H9 (cell line): ENCODE data around the gene AKAP1. TPM values are rescaled to one million over a fixed set of nuclear protein-coding genes. Genes with fewer than 3 reads are reported as not detected.

Experiments
- DNase-seq: peaks from one replicate; pipeline ENCODE4 v3.0.0-alpha.2; 2017
- H2AFZ ChIP-seq: one replicate; pipeline ENCODE4 v1.6.1; 2013; ENCODE audit warnings: mild to moderate bottlenecking, low read length, control low read depth, moderate library complexity
- H2AK5ac ChIP-seq: 2 replicates; pipeline ENCODE4 v1.6.1; 2013; ENCODE audit warnings: low read length, control low read depth, mixed read lengths; ENCODE audit not compliant: insufficient read length
- H2BK120ac ChIP-seq: one replicate; pipeline ENCODE4 v1.6.1; 2013; ENCODE audit warnings: low read depth, mild to moderate bottlenecking, low read length, control low read depth, inconsistent platforms; ENCODE audit not compliant: poor library complexity, severe bottlenecking
- H2BK12ac ChIP-seq: 2 replicates; pipeline ENCODE4 v1.6.1; 2013; ENCODE audit warnings: low read length, control low read depth, mixed read lengths, low read depth; ENCODE audit not compliant: insufficient read length
- H2BK15ac ChIP-seq: 2 replicates; pipeline ENCODE4 v1.6.1; 2013; ENCODE audit warnings: low read depth, low read length, control low read depth
- H2BK20ac ChIP-seq: one replicate; pipeline ENCODE4 v1.6.1; 2013; ENCODE audit warnings: low read depth, mild to moderate bottlenecking, low read length, control low read depth, inconsistent platforms; ENCODE audit not compliant: poor library complexity, severe bottlenecking
- H2BK5ac ChIP-seq: 2 replicates; pipeline ENCODE4 v1.6.1; 2013; ENCODE audit warnings: low read length, control low read depth, mixed read lengths; ENCODE audit not compliant: insufficient read length
- H3K14ac ChIP-seq: 2 replicates; pipeline ENCODE4 v1.6.1; 2013; ENCODE audit warnings: low read length, control low read depth; ENCODE audit not compliant: insufficient read depth
- H3K18ac ChIP-seq: 2 replicates; pipeline ENCODE4 v1.6.1; 2013; ENCODE audit warnings: low read depth, mild to moderate bottlenecking, mixed read lengths, low read length, control low read depth; ENCODE audit not compliant: insufficient read length
- H3K23ac ChIP-seq: 2 replicates; pipeline ENCODE4 v1.6.1; 2013; ENCODE audit warnings: low read length, control low read depth, mixed read lengths, low read depth; ENCODE audit not compliant: insufficient read length
- H3K23me2 ChIP-seq: 2 replicates; pipeline ENCODE4 v1.6.1; 2013; ENCODE audit warnings: low read depth, mild to moderate bottlenecking, mixed read lengths, low read length, control low read depth; ENCODE audit not compliant: insufficient read length, poor library complexity, severe bottlenecking
- H3K27ac ChIP-seq: 2 replicates; pipeline ENCODE4 v1.5.1; 2013; ENCODE audit warnings: low read length, control low read depth, mixed read lengths, low read depth; ENCODE audit not compliant: insufficient read length
- H3K27me3 ChIP-seq: 2 replicates; pipeline ENCODE4 v1.6.1; 2013; ENCODE audit warnings: low read length, control low read depth, inconsistent platforms; ENCODE audit not compliant: insufficient read depth
- H3K4ac ChIP-seq: 2 replicates; pipeline ENCODE4 v1.6.1; 2013; ENCODE audit warnings: low read depth, mild to moderate bottlenecking, control low read depth, inconsistent platforms, low read length, moderate library complexity
- H3K4me1 ChIP-seq: 2 replicates; pipeline ENCODE4 v1.6.1; 2013; ENCODE audit warnings: low read length, control low read depth, inconsistent platforms; ENCODE audit not compliant: insufficient read depth
- H3K4me2 ChIP-seq: 2 replicates; pipeline ENCODE4 v1.6.1; 2013; ENCODE audit warnings: low read length, control low read depth, mixed read lengths; ENCODE audit not compliant: insufficient read length, insufficient read depth
- H3K56ac ChIP-seq: 2 replicates; pipeline ENCODE4 v1.6.1; 2013; ENCODE audit warnings: low read depth, mild to moderate bottlenecking, mixed read lengths, low read length, control low read depth; ENCODE audit not compliant: insufficient read length
- H3K79me1 ChIP-seq: 2 replicates; pipeline ENCODE4 v1.6.1; 2013; ENCODE audit warnings: low read depth, mild to moderate bottlenecking, moderate library complexity, low read length, control low read depth, inconsistent platforms; ENCODE audit not compliant: insufficient read depth, poor library complexity, severe bottlenecking
- H3K79me2 ChIP-seq: 2 replicates; pipeline ENCODE4 v1.6.1; 2013; ENCODE audit warnings: low read length, control low read depth, inconsistent platforms; ENCODE audit not compliant: insufficient read depth
- H3K9ac ChIP-seq: 2 replicates; pipeline ENCODE4 v1.6.1; 2013; ENCODE audit warnings: low read length, control low read depth, mixed read lengths; ENCODE audit not compliant: insufficient read length; ENCODE audit errors: extremely low read depth
- H3K9me3 ChIP-seq: one replicate; pipeline ENCODE4 v1.6.1; 2013; ENCODE audit warnings: low read depth, low read length, inconsistent platforms; ENCODE audit not compliant: control insufficient read depth
- H3T11ph ChIP-seq: one replicate; pipeline ENCODE4 v1.6.1; 2013; ENCODE audit warnings: mild to moderate bottlenecking, low read length, control low read depth, inconsistent platforms
- H4K20me1 ChIP-seq: one replicate; pipeline ENCODE4 v1.6.1; 2013; ENCODE audit not compliant: control insufficient read depth, insufficient read length, insufficient read depth
- H4K5ac ChIP-seq: 2 replicates; pipeline ENCODE4 v1.6.1; 2013; ENCODE audit warnings: low read depth, mild to moderate bottlenecking, mixed read lengths, low read length, control low read depth; ENCODE audit not compliant: insufficient read length
- H4K8ac ChIP-seq: replicated peaks from 2 replicates; pipeline ENCODE4 v1.6.1; 2013; ENCODE audit warnings: low read length, control low read depth, mixed read lengths, low read depth; ENCODE audit not compliant: insufficient read length
- H4K91ac ChIP-seq: 2 replicates; pipeline ENCODE4 v1.6.1; 2013; ENCODE audit warnings: low read depth, mild to moderate bottlenecking, moderate library complexity, mixed read lengths, low read length, control low read depth; ENCODE audit not compliant: insufficient read length
- H3K27ac Mint-ChIP-seq, 3 experiments: 2 replicates in 2 of 3; 3 replicates in 1 of 3; pipeline ENCODE4 v1.8.0; 2020 to 2021; ENCODE audit warnings: mixed read lengths in 3 of 3, mild to moderate bottlenecking in 1 of 3, moderate library complexity in 1 of 3
- H3K27me3 Mint-ChIP-seq: 2 replicates; pipeline ENCODE4 v1.8.0; 2021; ENCODE audit warnings: low read depth, mild to moderate bottlenecking, moderate library complexity, mixed read lengths
- H3K36me3 Mint-ChIP-seq, 3 experiments: 2 replicates in 2 of 3; 3 replicates in 1 of 3; pipeline ENCODE4 v1.8.0; 2020 to 2021; ENCODE audit warnings: low read depth in 3 of 3, mixed read lengths in 3 of 3; ENCODE audit not compliant: insufficient read depth in 1 of 3
- H3K4me1 Mint-ChIP-seq, 2 experiments: 2 replicates each; pipeline ENCODE4 v1.8.0; 2020; ENCODE audit warnings: mixed read lengths in 2 of 2
- H3K4me3 Mint-ChIP-seq, 2 experiments: 2 replicates in 1 of 2; 3 replicates in 1 of 2; pipeline ENCODE4 v1.8.0; 2020 to 2021; ENCODE audit warnings: mild to moderate bottlenecking in 2 of 2, mixed read lengths in 2 of 2, moderate library complexity in 1 of 2
- H3K9me3 Mint-ChIP-seq, 2 experiments: 2 replicates in 1 of 2; 3 replicates in 1 of 2; pipeline ENCODE4 v1.8.0; 2020; ENCODE audit warnings: mild to moderate bottlenecking in 2 of 2, mixed read lengths in 2 of 2, moderate library complexity in 1 of 2
- CTCF ChIP-seq: fragments of 200-600 bp; sonication (generic); conservative IDR thresholded peaks from 3 replicates; pipeline ENCODE4 v1.8.0; 2021; ENCODE audit warnings: antibody characterized with exemption, mild to moderate bottlenecking
- WGBS: extraction: QIAGEN DNeasy Blood & Tissue Kit; methylation state at CpG from one replicate; pipeline ENCODE4 v1.1.7; 2013; ENCODE audit warnings: missing lambda C conversion rate, low lambda C conversion rate, mixed read lengths; ENCODE audit not compliant: insufficient read length; ENCODE audit errors: extremely low coverage; 5-methylcytosine and 5-hydroxymethylcytosine counted together
- total RNA-seq: library from RNA; stranded (reverse); gene quantifications from 2 replicates; pipeline ENCODE4 v1.2.1, GENCODE V29; 2021

Gene AKAP1
- total RNA-seq, 1 experiment from 2014 or later: 61.2 TPM

- Histone ChIP-seq H4K5ac (no peak overlapping the region), H3K18ac (no peak overlapping the region), H2BK15ac (no peak overlapping the region), H3K27ac (no peak overlapping the region), H2BK12ac (no peak overlapping the region), H3K56ac (no peak overlapping the region), H3K9ac (no peak overlapping the region), H3K27me3 (no peaks in the 10 kb centered on the region), H3K4me1 (peaks cover 2% of the 10 kb centered on the region; the same call in 1 of the 2 replicates), H3K23me2 (no peaks in the 10 kb centered on the region), H3K23ac (no peak overlapping the region), H3K14ac (no peak overlapping the region; the same call in 1 of the 2 replicates), H3T11ph (no peak overlapping the region), H4K8ac (no peak overlapping the region), H3K4me2 (no peak overlapping the region), H3K79me1 (peaks cover 9% of the 10 kb centered on the region), H2AFZ (no peak overlapping the region), H4K20me1 (no peaks in the 10 kb centered on the region), H3K4ac (no peak overlapping the region), H3K9me3 (no peaks in the 10 kb centered on the region), H2BK120ac (no peak overlapping the region), H4K91ac (no peak overlapping the region), H2AK5ac (no peak overlapping the region), H2BK20ac (no peak overlapping the region), H3K79me2 (peaks cover 3% of the 10 kb centered on the region; the same call in 1 of the 2 replicates), H2BK5ac (no peak overlapping the region)
- Mint-ChIP-seq H3K27me3 (no peaks in the 10 kb centered on the region), H3K36me3 (peaks cover 11 to 36% (median 32%) of the 10 kb centered on the region in 3 experiments; a peak in 6 of 7 replicates), H3K4me3 (no peak overlapping the region), H3K4me1 (peaks cover 51 to 73% of the 10 kb centered on the region in 2 experiments), H3K9me3 (no peaks in the 10 kb centered on the region), H3K27ac (no peak overlapping the region)
- DNase-seq: no peak
- TF ChIP-seq CTCF: peak; percentile 17; the same call in 2 of the 3 replicates
- no CpG with 5 or more reads among the region's 14 CpGs for WGBS
Measured at GRCh38 chr17:57106836-57107497, 21.9 kb downstream of the AKAP1 start.
